Measurements from ENCODE around the gene SNRPD2. TPM values are rescaled to one million over a fixed set of nuclear protein-coding genes. Genes with fewer than 3 reads are reported as not detected.
A peak's percentile ranks its signal among the peaks of the same experiment; 100 is the strongest.

SNRPD2 gene
- total RNA-seq, result 100 to 1,000 TPM; 288 to 508 (median 382) TPM
- polyA plus RNA-seq, result 100 to 1,000 TPM; 279 to 499 TPM
- long read RNA-seq, donor 1, transcript SNRPD2-201 (3 exons, 901 nt), result major isoform, 48 of 52 reads
- long read RNA-seq, donor 1, partial matches to known transcripts, result 3 of 52 reads
- long read RNA-seq, donor 1, other reads (novel, unspliced or antisense), result 1 of 52 reads
- long read RNA-seq, donor 2, transcript SNRPD2-201 (3 exons, 901 nt), result major isoform, 175 of 199 reads
- long read RNA-seq, donor 2, partial matches to known transcripts, result 15 of 199 reads
- long read RNA-seq, donor 2, other reads (novel, unspliced or antisense), result 7 of 199 reads
- long read RNA-seq, donor 3, transcript SNRPD2-201 (3 exons, 901 nt), result major isoform, 204 of 260 reads
- long read RNA-seq, donor 3, partial matches to known transcripts, result 7 of 260 reads
- long read RNA-seq, donor 3, other reads (novel, unspliced or antisense), result 48 of 260 reads

DNA sequence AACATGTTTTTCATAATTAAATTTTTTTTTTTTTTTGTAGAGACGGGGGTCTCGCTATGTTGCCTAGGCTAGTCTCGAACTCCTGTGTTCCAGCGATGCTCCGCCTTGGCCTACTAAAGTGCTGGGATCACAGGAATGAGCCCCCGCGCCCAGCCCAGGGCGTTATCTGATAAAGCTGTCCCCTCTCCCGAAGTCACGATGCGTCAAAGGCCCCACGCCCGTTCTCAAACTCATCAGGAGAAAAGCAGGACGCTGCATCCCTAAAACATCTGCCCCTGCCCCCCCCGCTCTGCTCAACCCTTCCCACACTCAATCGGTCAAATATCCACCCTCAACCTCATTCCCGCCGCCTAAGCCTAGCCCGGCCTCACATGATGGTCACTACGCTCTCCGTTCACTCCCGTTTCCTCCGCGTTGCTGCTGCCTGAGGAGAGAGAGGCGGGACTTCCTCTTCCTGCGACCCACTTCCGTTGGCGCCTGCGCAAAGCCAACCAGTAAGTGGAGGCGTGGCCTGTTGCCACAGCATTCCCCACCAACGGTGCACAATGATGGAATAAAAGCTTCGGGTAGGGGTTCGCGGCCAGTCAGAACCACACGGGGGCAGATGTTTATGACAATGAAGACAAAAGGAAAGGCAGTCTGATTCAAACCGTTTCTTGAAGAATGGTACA, at the start of gene SNRPD2:
TSS of gene SNRPD2 (minus strand) at position 438 of the 671 bp plus-strand sequence. CDS start at position 373, 65 bp downstream.
- intact Hi-C loops (cut with DNase I), result loop anchor here in 3 of 4 donors (5.0 kb wide), 2 partner anchors 76 to 169 kb away; partner anchors contain the start of gene SIX5 (in 2 of the 3)
- H3K27me3 ChIP-seq, result no peaks in the 10 kb centered on the region
- WGBS, 3 donors, result 0 to 1% (median 1%) methylated on average over 36 of the region's 36 CpGs
- peak within 1 kb of the TSS; percentile 7 to 88 for H3K27ac ChIP-seq
- peaks cover 3% of the 10 kb centered on the region for H3K4me1 ChIP-seq (ENCODE audit: insufficient read depth)
- H3K4me3 ChIP-seq, result peak within 1 kb of the TSS; percentile 57
- no peaks in the 10 kb centered on the region for H3K9me3 ChIP-seq
- H3K36me3 ChIP-seq, result no peaks in the 10 kb centered on the region
- DNase-seq, result peak; percentile 92 to 95 (median 94)
- TF ChIP-seq POLR2A (IDR thresholded peaks at IDR 0.05), result peak; percentile 90
- TF ChIP-seq, protein P1, sequence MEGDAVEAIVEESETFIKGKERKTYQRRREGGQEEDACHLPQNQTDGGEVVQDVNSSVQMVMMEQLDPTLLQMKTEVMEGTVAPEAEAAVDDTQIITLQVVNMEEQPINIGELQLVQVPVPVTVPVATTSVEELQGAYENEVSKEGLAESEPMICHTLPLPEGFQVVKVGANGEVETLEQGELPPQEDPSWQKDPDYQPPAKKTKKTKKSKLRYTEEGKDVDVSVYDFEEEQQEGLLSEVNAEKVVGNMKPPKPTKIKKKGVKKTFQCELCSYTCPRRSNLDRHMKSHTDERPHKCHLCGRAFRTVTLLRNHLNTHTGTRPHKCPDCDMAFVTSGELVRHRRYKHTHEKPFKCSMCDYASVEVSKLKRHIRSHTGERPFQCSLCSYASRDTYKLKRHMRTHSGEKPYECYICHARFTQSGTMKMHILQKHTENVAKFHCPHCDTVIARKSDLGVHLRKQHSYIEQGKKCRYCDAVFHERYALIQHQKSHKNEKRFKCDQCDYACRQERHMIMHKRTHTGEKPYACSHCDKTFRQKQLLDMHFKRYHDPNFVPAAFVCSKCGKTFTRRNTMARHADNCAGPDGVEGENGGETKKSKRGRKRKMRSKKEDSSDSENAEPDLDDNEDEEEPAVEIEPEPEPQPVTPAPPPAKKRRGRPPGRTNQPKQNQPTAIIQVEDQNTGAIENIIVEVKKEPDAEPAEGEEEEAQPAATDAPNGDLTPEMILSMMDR (IDR thresholded peaks at IDR 0.05), result no peak

- TF ChIP-seq POLR2A (IDR thresholded peaks at IDR 0.05), result no peak
- TF ChIP-seq EP300 (IDR thresholded peaks at IDR 0.05), result no peak
- TF ChIP-seq, protein P1 (IDR thresholded peaks at IDR 0.05), result no peak
- no peak overlapping the region for H3K4me3 ChIP-seq
- intact Hi-C loops (cut with DNase I), result no loop called here
- H3K9me3 ChIP-seq, result no peaks in the 10 kb centered on the region
- no peak overlapping the region for H3K27ac ChIP-seq
- no peaks in the 10 kb centered on the region for H3K27me3 ChIP-seq
- no peak for DNase-seq
- no peaks in the 10 kb centered on the region for H3K4me1 ChIP-seq (ENCODE audit: insufficient read depth)
- no peaks in the 10 kb centered on the region for H3K36me3 ChIP-seq
- 84% methylated on average over 10 of the region's 10 CpGs for WGBS, 3 donors
These were observed 48.0 kb upstream of the SNRPD2 start for GRCh38 chr19:45739498-45740439.

DNA sequence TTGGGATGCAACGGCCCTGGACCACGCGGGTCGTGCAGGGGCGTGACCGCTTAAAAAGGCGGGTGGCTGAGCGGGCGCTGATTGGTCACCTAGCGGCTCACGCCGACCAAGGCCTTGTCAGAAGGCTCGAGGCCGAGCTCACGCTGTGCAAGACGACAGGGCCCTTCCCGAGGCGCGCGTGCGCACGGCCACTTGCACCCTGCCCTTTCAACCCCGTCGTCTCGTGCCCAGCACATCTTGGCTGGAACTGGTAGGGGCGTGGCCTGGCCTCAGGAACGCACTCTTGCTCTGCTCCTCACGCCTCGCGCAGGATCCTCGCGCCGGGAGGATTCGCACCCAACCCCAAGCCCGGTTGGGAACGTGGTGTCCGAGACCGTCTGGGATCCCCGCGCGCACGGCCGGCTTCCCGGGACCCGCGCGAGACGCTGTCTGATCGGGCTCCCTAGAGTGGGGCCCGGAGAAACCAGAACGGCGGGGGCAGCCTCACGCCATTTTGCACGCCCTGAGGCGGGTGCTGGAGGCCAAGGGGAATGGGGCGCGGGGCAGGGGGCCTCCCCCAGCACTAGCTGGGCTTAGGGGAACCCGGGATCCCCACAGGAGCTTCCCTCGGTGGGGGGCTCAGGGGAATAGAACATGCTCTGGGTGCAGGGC, 41.5 kb upstream of the SNRPD2 start, which contains the start of gene MEIOSIN:
TSS of gene MEIOSIN (plus strand) at position 280 of the 651 bp plus-strand sequence. CDS start 1,938 bp downstream, outside the sequence.
- H3K4me3 ChIP-seq, result no peak within 1 kb of the TSS
- intact Hi-C loops (cut with DNase I), result no loop called here
- peak in 3 of 5 donors; percentile 41 to 50 (median 43) for DNase-seq
- no peak within 1 kb of the TSS for H3K27ac ChIP-seq
- no peaks in the 10 kb centered on the region for H3K27me3 ChIP-seq
- H3K9me3 ChIP-seq, result no peaks in the 10 kb centered on the region
- WGBS, 3 donors, result 92 to 94% (median 92%) methylated on average over 56 to 59 of the region's 59 CpGs
- TF ChIP-seq POLR2A (IDR thresholded peaks at IDR 0.05), result no peak
- H3K4me1 ChIP-seq (ENCODE audit: insufficient read depth), result peaks cover 5% of the 10 kb centered on the region
- H3K36me3 ChIP-seq, result no peaks in the 10 kb centered on the region

Measured in ovary (tissue), 10 donors.